Iris pigment epithelial cell (primary cell): ENCODE measurements around the gene CFAP92.

Experiments
- DNase-seq: peaks from one replicate; pipeline ENCODE4 v3.0.0-alpha.2; 2011; ENCODE audit warnings: low read depth

Gene CFAP92

GRCh38 chr3:128984596-128984995 lies 9.3 kb downstream of the CFAP92 start:
- DNase-seq, result peak; percentile 55

- DNase-seq, result no peak
Measured at GRCh38 chr3:128983293-128984069, 10.4 kb downstream of the CFAP92 start.

- DNase-seq, result no peak
Measured at GRCh38 chr3:128975276-128975675, 18.6 kb downstream of the CFAP92 start.

GRCh38 chr3:128973988-128974564 lies 19.8 kb downstream of the CFAP92 start:
- DNase-seq, result no peak

GRCh38 chr3:128971421-128972100 lies 22.3 kb downstream of the CFAP92 start:
- DNase-seq, result peak; percentile 55

GRCh38 chr3:128970740-128971047 lies 23.2 kb downstream of the CFAP92 start:
- no peak for DNase-seq

GRCh38 chr3:128969993-128970739 lies 23.7 kb downstream of the CFAP92 start:
- peak; percentile 31 for DNase-seq

- DNase-seq, result no peak
Measured at GRCh38 chr3:128967748-128968355, 26.0 kb downstream of the CFAP92 start.

- DNase-seq, result no peak
Measured at GRCh38 chr3:128965818-128966217, 28.1 kb downstream of the CFAP92 start.

GRCh38 chr3:128965280-128965679 lies 28.6 kb downstream of the CFAP92 start:
- no peak for DNase-seq

- no peak for DNase-seq
Measured at GRCh38 chr3:128956440-128956839, 37.4 kb downstream of the CFAP92 start.

GRCh38 chr3:128950223-128950938 lies 43.5 kb downstream of the CFAP92 start:
- DNase-seq, result peak; percentile 56

GRCh38 chr3:128949158-128949557 lies 44.7 kb downstream of the CFAP92 start:
- no peak for DNase-seq

GRCh38 chr3:128946411-128946810 lies 47.5 kb downstream of the CFAP92 start:
- DNase-seq, result peak; percentile 90

- no peak for DNase-seq
Measured at GRCh38 chr3:128945878-128946175, 48.0 kb downstream of the CFAP92 start.

- no peak for DNase-seq
Measured at GRCh38 chr3:128945041-128945877, 48.6 kb downstream of the CFAP92 start.

GRCh38 chr3:128942161-128942952 lies 51.5 kb downstream of the CFAP92 start:
- no peak for DNase-seq

GRCh38 chr3:128940252-128940651 lies 53.6 kb downstream of the CFAP92 start:
- no peak for DNase-seq

- no peak for DNase-seq
Measured at GRCh38 chr3:128936341-128936740, 57.5 kb downstream of the CFAP92 start.

GRCh38 chr3:128935922-128936321 lies 58.0 kb downstream of the CFAP92 start:
- no peak for DNase-seq
